GM10266 (cell line): Measurements from ENCODE around the gene SLCO4A1.

Experiments used
- DNase-seq: peaks from one replicate; pipeline ENCODE4 v3.0.0; 2012; ENCODE audit errors: extremely low spot score
- CTCF ChIP-seq: IDR thresholded peaks from 2 replicates; pipeline ENCODE4 v1.5.1; 2012; ENCODE audit warnings: mild to moderate bottlenecking, low read depth; ENCODE audit not compliant: control insufficient read depth, insufficient read depth; ENCODE audit errors: missing control alignments

The SLCO4A1 gene

GRCh38 chr20:62639765-62640164 lies 2.5 kb upstream of the SLCO4A1 start:
- no peak for TF ChIP-seq CTCF
- DNase-seq: no peak

GRCh38 chr20:62640870-62641269 lies 1.4 kb upstream of the SLCO4A1 start:
- no peak for DNase-seq
- no peak for TF ChIP-seq CTCF

DNA sequence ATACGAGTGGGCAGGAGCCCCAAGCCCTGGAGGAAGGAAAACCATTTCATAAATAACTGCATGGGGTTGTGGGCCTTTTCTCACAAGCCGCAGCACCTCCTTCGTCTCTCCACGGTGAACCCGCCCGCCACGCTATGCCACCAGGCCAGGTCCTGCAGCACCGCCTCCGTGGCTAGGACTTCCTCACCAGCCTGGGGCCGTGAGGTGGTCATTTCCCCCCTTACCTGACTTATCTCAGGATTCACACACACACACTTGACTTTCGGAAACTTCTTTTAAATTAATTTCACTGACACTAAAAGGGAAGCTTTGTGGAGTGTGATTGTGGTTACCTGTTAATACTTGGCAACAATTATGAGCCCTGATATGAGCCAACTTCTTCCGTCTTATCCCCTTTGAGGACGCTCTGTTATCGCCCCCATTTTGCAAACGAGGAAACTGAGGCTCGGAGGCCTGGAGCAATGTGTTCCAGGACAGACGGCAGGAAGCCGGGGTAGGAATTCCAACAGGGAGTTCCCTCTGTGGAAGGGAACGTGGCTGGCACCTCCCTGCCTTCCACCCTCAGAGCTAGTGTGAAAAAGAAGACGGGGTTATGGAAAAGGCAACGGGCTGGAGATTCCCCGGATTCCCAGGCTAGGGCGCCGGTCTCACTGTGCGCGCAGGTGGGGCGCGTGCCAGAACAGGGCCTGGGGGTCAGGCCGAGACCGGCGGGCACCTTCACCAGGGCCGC lies 817 bp upstream of the SLCO4A1 start:
- DNase-seq: no peak
- TF ChIP-seq CTCF: no peak

- TF ChIP-seq CTCF: no peak
- peak; percentile 69 for DNase-seq
Observed at GRCh38 chr20:62642666-62643520, 590 bp downstream of the SLCO4A1 start.

GRCh38 chr20:62643521-62644043 lies 1.3 kb downstream of the SLCO4A1 start:
- no peak for DNase-seq
- TF ChIP-seq CTCF: no peak

- no peak for TF ChIP-seq CTCF
- DNase-seq: no peak
Observed at GRCh38 chr20:62644044-62644795, 1.9 kb downstream of the SLCO4A1 start.
